Urothelium cell line (cell line): Measurements from ENCODE around the gene SLC45A3.

Source experiments
- DNase-seq: peaks from one replicate; pipeline ENCODE4 v3.0.0; 2011; ENCODE audit warnings: low spot score, mixed read lengths
- FAIRE-seq: peaks from 2 replicates; lab custom pipeline; 2011; peaks lifted over from hg19 to GRCh38; lab: Jason Lieb, UNC

The SLC45A3 gene

DNA sequence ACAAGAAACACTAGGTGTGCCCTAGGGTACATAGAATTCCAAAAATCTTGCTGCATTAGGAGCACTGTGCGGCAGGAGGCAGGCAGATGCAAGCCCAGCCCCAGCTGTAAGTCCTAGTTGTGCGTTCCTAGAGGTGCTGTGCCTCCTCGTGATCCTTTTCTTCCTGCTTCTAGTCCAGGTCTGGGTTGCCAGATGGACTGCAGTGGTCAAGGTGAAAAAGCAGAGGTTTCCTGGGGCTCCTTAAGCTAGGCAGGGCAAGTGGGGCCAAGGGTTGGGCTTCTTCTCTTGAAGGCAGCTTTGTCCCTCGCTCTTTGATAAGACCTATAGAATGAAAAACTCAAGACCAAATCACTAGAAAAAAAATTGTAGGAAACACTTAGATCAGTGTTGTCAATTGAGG lies 21.6 kb upstream of the SLC45A3 start:
- FAIRE-seq, result no peak
- DNase-seq, result no peak

DNA sequence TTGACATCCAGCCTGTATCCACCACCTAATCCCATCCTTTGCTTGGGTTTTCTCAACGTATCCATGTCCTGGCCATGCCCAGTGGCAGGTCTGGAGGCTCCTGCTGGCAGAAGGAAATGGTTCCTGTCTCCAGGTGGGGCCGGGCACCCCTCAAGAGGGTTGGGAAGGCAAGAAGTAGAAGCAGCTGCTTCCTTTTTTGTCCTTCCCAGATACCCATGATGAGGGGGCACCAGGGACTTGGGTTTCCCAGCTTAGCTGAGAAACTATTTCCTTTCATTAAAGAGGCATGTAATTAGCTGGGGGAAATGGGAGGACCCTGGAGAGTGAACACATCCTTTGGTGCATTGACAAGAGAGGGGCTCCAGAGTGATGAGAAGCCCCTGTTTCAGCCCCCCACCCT lies 21.1 kb upstream of the SLC45A3 start:
- FAIRE-seq, result no peak

DNA sequence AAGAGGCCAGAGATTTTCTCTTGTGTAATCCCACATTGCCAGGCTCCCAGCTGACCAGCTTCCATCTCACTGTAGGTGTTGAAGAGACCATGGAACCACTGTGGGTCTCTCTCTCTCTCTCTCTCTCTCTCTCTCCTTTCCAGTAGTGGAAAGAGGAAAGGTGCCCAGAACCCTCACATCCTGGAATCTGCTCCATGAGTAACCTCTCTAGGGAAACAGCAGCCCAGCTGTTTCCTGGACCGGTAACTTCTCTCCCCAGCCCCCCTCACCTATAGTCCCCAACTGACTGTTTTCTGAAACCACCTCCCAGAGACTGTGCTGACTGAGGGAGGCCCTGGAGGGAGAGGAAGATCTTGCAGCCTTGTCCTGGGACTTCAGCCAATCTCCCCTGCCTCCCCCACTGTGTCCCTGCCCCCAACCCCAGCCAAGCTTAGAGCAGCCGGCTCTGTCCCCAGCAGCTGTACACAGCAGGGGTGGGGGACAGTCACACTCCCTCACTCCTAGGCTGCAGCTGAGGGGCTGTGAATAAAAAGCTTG lies 20.6 kb upstream of the SLC45A3 start:
- DNase-seq, result no peak
- FAIRE-seq, result no peak

More for the DNA sequence above, 21.1 kb upstream of the SLC45A3 start:
- DNase-seq, result no peak

DNA sequence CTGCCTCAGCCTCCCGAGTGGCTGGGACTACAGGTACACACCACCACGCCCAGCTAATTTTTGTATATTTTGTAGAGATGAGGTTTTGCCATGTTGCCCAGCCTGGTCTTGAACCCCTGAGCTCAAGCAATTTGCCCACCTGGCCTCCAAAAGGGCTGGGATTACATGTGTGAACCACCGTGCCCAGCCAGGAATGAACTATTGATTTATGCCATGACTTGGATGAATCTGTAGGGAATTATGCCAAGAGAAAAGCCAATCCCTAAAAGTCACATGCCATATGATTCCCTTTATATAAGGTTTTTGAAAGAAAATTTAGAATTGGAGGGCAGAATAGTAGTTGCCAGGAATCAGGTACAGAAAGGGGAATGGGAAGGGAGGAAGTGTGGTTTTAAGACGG lies 19.1 kb upstream of the SLC45A3 start:
- FAIRE-seq (no peak), DNase-seq (no peak)

DNA sequence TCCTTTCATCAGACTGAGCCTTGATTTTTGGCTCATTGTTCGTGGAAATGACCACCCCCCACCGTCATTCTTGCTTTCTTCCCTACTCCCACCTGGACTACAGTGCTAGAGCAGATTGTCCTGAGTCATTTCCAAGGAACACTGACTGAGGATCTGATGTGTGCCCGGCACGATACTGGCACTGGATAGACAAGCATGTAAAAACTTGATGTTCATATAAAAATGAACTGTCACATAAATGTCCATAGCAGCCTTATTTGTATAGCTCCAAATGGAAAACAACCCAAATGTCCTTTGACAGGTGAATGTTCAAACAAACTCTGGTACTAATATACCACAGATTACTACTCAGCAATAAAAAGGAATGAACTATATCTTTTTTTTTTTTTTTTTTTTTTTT lies 18.6 kb upstream of the SLC45A3 start:
- DNase-seq (no peak), FAIRE-seq (no peak)

DNA sequence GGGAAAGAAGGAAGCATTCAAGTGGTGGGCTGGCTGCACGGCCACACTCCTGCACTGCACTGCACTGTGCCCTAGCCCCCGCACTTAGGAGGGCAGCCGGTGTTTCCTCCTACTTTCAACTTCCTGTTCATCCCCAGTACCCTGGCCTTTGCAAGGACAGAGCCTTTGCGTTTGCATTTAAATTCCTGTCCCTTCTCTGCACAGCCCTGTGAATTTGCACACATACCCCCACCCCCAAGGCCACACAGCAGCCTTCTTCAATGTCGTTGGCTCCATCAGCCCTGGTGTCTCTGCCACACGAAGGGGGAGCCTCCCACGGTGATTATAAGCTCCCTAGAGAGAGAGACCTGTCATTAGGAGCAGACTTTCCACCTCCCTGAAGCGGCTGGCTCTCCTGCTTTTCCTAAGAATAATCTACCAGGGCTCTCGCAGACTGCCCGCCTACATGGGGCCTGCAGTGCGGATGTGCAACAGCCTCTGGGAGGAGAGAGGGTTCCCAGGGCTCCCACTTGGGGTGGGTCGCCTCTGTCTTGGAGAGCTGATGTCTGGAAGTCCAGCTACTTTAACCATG lies 13.2 kb upstream of the SLC45A3 start:
- DNase-seq (no peak), FAIRE-seq (no peak)

DNA sequence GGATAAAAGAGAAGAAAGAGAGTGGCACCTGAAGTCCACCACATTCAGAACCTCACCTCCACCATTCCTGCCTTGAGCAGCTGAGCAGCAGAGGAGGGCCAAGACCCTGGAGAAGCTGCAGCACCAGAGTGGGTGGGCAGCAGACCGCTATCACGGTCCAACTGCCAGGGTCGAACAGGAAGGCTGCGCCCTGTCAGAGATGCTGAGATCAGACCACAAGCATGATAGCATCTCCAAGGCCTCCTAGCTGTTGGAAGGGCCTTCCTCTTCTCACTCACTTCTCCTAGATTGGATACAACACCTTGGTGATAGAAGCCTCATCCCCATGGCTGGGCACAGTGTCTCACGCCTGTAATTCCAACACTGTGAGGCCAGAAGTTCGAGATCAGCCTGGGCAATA lies 12.1 kb upstream of the SLC45A3 start:
- no peak for DNase-seq
- FAIRE-seq, result no peak

DNA sequence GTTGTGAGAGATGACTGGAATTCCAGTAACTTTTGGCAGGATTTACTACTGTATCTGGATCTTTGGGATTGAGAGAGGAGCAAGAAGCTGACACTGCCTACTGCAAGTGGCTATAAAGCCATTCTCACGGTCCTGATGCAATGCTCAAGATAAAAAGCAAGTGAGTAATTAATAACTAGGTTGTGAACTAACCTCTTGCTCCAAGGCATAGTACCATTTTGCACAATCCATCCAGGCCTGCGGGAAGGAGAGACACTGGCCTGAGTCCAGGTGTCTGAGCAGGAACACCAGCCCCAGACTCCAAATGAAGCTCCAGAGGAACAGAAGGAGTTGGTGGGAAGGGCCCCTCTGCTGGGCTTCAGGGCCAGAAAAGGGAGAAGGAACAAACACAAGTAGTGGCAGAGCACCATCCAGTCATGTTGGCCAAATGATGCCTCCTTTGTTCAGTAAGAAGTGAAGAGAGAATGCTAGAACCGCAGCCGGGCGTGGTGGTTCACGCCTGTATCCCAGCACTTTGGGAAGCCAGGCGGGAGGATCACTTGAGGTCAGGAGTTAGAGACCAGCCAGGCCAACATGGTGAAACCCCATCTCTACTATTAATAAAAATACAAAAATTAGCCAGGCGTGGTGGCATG lies 9.9 kb upstream of the SLC45A3 start:
- FAIRE-seq, result no peak
- no peak for DNase-seq

DNA sequence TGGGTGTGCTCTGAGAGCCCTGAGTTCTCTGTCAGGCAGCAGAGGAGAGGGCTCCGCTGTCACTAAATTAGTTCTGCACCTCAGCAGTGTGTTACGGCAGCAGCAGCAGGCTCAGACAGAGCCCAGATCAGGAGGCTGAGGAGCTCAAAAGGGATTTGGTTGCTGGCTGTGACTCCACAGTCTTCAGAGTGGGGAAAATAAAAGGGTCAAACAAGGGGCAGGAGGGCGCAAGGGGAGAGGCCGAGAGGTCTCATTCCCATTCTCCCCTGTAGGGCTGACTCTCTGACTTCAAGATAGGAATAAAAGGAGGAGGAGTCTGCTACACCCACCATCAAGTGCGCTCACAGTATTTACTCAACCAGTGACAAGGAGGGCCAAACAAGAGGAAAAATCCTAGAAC lies 9.2 kb upstream of the SLC45A3 start:
- DNase-seq, result no peak
- FAIRE-seq, result no peak

DNA sequence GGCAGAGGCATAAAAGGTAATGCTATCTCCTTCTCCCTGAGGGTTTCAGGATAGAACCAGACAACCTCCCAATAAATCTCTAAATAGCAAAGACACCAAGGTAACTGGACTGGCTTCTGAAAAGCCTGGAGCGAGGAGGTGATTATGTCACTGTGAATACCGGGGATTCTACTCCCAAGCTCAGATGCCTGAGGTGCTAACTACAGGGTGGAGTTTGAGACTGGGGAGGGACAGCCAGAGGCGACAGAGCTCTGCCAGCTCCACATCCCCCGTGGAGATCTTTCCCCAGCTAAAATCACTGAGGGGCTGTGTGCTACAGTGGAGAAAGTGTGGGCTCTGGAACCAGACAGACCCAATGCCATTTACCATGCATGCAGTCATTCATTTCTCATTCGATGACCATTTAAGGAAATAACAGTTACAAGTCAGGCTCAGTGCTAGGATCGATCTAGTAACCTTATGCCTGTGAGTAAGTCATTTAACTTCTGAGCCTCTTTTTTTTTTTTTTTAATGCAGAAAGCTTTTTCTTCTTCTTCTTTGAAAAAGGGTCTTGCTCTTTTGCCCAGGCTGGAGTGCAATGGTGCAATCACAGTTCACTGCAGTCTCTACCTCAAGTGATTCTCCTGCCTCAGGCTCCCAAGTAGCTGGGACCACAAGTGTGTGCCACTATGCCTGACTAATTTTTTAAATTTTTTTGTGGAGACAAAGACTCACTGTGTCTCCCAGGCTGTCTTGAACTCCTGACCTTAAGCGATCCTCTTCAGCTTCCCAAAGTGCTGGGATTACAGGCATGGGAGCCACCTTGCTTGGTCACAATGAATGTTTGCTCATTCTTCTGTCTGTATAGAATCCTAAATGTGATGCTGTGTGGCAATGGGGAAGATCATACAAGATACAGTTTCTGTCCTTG lies 8.1 kb upstream of the SLC45A3 start:
- FAIRE-seq (no peak), DNase-seq (no peak)

DNA sequence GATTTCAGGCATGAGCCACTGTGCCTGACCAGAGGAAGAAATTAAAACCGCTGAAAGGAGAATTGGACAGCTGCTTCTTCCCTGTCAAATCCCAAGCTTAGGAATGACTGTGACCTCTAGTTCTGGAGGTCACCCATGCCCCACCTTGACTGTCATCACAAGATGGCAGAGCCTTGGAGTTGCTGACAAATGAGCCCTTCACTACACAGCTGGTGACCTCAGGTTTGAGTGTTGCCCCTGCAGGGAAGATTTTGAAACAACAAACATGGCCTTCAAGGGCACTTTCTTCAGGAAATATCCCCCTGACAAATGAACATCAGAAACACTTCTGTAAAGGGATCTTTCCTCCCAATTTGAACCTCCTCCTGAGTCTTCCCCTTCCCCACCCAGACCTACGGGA lies 6.9 kb upstream of the SLC45A3 start:
- no peak for FAIRE-seq
- no peak for DNase-seq

DNA sequence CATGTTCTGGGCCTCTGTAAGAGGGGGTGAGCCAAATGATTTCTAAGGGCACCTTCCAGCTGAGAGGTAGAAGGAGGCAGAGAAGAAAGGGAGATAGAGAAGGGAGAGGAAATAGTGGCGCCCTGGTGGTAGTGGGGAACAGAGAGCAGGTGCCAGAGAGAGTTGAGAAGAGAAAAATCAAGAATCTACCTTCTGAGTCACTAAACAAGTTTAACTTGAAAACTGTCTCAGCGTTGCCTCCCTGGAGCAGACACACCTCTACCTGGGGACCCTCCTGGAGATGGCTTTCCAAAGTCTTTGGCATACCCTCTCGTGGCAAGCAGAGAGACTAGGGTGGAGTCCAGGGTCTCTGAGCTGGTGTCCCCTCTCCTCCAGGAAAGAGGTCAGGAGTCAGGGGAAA lies 1.1 kb upstream of the SLC45A3 start:
- FAIRE-seq (no peak), DNase-seq (no peak)

DNA sequence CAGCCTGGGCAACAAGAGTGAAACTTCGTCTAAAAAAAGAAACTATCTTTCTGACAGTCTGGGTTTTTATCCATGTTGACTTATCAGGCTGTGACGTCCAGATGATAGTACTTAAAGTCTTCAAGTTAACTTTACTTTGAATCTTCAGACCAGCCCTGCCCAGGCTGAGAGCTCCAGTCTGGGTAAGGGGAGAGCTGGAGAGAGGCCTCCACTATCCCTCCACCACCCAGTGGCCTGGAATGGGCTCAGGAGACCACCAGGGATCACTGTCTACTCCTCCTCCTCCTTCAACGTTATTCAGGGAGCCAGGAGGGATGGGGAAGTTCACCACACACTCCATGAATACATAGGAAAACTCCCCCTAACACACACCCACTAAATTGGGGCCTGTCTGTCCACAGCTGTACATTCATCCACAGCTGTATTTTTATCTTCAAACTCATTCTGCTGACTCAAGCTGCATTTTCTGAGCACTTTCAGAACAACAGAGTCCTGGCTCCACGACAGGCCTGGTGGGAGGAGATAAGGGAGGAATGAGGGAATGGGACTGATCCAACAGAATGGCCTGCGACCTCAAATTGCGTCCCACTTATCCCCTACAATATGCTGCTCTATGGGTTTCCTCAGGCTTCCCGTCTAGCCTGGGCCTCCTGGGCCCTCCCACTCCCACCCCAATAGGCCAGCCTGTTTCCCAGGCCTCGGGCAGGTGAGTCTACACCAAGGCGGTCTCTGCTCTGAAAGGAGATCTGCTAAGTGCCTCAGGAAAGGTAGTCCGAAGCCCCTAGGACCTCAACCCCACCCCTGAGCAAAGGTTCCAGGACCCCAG lies 1.8 kb downstream of the SLC45A3 start:
- FAIRE-seq, result no peak
- DNase-seq, result no peak

DNA sequence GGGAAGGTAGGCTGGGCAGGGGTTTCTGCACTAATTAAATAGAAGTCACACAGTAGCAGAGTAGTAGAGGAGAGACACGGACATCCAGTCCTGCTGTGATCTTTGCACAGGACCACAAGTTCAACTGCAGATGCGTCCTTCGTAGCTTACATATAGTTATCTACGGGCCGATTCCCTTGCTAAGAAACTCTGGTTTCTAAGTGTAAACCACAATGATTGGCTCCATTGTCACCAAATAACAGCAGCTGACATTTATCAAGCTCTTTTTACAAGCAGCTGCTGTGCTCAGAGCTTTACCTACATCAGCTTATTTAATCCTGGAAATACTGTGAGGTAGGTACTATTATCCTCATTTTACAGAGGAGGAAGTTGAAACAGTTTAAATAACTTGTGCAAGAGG lies 3.1 kb downstream of the SLC45A3 start:
- FAIRE-seq (no peak), DNase-seq (no peak)

DNA sequence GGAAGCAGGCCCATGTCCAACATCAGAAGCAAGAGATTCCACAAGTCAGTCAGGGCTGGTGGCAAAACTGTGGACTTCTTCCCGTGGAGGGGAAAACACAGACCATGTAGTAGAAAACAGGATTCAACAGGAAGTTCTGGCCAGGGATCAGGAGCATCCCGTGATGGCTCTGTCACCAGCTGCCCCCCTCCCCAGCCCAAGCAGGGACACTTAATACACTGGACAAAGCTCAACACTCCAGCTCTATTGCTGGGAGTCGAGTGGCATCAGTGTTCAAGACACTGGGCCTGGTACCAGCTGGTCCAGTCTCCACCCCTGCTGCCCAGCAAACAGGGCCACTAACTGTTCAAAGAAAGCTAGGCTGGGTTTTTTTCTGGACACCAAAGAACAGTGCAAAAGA lies 3.7 kb downstream of the SLC45A3 start:
- DNase-seq (no peak), FAIRE-seq (no peak)

DNA sequence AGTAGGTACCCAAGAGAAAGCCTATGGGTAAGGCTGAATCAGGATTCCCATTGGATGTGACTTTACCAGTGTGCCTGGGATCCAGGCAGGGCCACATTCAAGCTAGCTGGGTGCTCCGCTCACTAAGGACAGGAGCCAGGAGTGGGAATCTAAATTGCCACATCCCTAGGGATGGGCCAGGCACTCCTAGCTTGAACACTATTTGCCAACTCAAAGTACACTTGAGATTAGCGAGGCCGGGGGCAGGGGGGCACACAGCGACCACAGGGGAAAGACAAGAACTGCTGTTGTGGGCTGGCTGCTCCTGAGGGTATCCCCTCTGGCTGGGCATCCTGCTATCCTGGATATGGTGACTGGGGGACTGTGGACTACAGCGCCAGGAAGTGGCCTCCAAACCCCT lies 4.3 kb downstream of the SLC45A3 start:
- DNase-seq (no peak), FAIRE-seq (no peak)

DNA sequence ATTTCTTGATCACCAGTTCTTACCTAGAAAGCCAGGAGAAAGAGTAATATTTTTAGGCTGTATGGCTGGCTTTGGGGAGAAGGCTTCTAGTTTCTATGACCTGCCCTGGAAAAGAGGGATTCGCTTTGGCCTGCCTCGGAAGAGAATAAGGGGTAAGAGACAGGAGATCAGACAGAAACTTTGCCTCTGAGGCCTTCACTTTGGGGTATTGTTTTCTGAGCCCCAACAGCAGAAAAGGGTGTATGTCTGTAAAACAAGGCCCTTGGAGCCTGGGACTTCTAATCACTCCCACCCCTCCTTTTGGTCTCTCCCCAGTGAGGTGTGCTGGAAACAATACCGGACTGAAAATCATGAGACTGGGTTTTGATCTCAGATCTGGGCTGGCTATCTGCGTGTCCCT lies 5.1 kb downstream of the SLC45A3 start:
- DNase-seq, result no peak
- FAIRE-seq, result no peak

DNA sequence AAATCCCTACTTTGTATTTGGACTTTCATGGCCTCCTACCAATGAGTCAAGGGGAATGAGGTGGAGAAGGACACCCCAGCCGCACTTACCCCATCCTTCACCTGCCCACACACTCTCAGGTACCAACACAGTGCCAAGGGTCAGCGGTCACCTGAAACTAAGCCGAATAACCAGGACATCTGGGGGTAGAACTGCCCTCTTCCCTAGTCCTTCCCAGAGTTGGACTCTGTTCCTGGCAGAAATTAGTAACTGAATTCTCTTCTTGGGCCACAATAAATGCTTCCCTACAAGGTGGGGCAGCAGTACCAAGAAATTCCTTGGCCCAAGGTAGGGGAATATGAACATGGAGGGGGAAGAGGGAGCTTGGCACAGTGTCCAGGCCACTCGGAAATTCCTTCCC lies 7.3 kb downstream of the SLC45A3 start:
- FAIRE-seq (no peak), DNase-seq (no peak)

DNA sequence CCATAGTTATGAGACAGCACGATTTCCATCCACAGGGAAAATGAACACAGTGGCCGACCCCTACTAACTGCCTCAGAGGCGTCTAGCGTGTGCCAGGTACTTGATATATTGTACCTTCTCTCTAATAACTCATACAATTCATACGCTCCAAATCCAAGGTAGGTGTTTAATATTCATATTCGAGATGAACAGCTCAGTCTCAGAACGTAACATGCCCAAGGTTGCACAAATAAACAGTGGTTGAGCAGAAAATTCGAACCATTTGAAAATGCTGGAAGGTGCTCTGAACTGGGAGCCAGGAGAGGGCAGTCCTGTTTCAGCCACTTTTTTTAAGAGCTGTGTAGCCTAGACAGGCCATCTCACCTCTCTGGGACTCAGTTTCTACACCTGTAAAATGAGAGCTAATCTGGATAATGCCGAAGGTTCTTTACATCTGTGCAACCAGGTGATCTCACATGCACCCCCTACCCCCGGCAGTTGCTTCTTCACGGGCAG lies 7.9 kb downstream of the SLC45A3 start:
- DNase-seq, result no peak
- FAIRE-seq, result no peak

DNA sequence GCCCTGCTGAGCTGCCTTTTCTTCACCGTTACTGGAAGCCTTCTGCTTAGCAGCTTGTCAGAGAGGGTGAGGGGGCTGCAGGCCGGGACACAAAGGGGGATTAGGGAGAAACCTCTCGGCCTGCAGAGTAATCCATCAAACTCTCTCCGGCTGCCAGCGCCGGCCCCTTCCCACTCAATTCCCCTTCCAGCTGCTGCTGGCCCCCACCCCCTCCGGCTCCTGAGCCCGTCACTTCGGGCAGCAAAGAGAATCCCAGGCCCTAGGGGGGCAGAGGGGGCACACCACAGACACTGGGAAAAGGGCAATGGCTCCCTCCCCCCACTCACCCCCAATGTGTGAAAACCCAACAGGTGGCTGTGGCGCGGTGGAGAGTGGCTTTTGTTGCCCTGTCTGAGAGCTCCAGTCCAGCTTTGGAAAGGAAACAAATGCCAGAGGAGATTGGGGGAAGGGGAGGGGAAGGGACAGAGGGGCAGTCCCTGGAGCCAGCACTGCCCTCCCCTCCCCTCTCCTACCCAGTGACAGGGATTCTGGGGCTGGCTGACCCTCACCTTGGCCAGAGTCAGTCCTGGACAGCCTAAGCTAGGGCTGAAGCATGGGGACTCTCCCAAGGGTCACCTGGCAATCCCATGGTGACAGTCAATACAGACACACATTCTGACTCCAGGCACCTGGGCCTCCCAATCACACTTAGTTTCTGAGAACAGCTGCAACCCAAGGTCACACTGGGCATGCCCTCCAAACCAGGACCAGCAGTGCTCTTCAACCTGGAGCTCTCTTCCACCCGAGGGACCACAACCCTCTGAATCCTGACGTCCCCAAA lies 9.5 kb downstream of the SLC45A3 start:
- no peak for DNase-seq
- no peak for FAIRE-seq
